Choroid plexus epithelial cell (primary cell): ENCODE results near the gene C18orf63.
A peak's percentile ranks its signal among the peaks of the same experiment; 100 is the strongest.

ENCODE experiments used
- DNase-seq: peaks from one replicate; pipeline ENCODE4 v3.0.0-alpha.2; 2010; ENCODE audit warnings: low read depth
- H3K4me3 ChIP-seq: 2 replicates; pipeline ENCODE4 v1.5.1; 2011; ENCODE audit warnings: low read depth, mild to moderate bottlenecking, control low read depth, low read length, moderate library complexity
- CTCF ChIP-seq: conservative IDR thresholded peaks from 2 replicates; pipeline ENCODE4 v1.5.1; 2011; ENCODE audit warnings: low read depth, mild to moderate bottlenecking, control low read depth, inconsistent platforms, low read length, moderate library complexity

The C18orf63 gene

GRCh38 chr18:74315464-74316256 lies at the start of gene C18orf63:
TSS of gene C18orf63 (plus strand) at chr18:74315839. CDS start at chr18:74317866, 2,027 bp downstream.
- no peak for DNase-seq
- no peak within 1 kb of the TSS for H3K4me3 ChIP-seq
- TF ChIP-seq CTCF: no peak

- no peak overlapping the region for H3K4me3 ChIP-seq
- TF ChIP-seq CTCF: no peak
- DNase-seq: peak; percentile 77
Measured at GRCh38 chr18:74266161-74266560, 49.5 kb upstream of the C18orf63 start.

GRCh38 chr18:74268175-74268574 lies 47.5 kb upstream of the C18orf63 start:
- TF ChIP-seq CTCF: no peak
- no peak overlapping the region for H3K4me3 ChIP-seq
- no peak for DNase-seq

GRCh38 chr18:74268933-74269620 lies 46.6 kb upstream of the C18orf63 start:
- H3K4me3 ChIP-seq: no peak overlapping the region
- no peak for DNase-seq
- TF ChIP-seq CTCF: no peak

GRCh38 chr18:74271635-74272034 lies 44.0 kb upstream of the C18orf63 start:
- H3K4me3 ChIP-seq: no peak overlapping the region
- no peak for DNase-seq
- TF ChIP-seq CTCF: no peak

- H3K4me3 ChIP-seq: no peak overlapping the region
- no peak for DNase-seq
- no peak for TF ChIP-seq CTCF
Measured at GRCh38 chr18:74273394-74273793, 42.2 kb upstream of the C18orf63 start.
